Middle frontal gyrus (tissue), 1 donor: Measurements from ENCODE around the gene C2orf92.
A peak's percentile ranks its signal among the peaks of the same experiment; 100 is the strongest.
"Not testable (repeated sequence)": the region's sequence is repeated elsewhere in the genome, so short reads cannot be mapped to it uniquely, and the experiment has no call there.

ENCODE experiments used
- DNase-seq: peaks from one replicate; pipeline ENCODE4 v3.0.0-alpha.2; 2015; ENCODE audit warnings: low spot score; ENCODE audit errors: extremely low spot score

Gene C2orf92

DNA sequence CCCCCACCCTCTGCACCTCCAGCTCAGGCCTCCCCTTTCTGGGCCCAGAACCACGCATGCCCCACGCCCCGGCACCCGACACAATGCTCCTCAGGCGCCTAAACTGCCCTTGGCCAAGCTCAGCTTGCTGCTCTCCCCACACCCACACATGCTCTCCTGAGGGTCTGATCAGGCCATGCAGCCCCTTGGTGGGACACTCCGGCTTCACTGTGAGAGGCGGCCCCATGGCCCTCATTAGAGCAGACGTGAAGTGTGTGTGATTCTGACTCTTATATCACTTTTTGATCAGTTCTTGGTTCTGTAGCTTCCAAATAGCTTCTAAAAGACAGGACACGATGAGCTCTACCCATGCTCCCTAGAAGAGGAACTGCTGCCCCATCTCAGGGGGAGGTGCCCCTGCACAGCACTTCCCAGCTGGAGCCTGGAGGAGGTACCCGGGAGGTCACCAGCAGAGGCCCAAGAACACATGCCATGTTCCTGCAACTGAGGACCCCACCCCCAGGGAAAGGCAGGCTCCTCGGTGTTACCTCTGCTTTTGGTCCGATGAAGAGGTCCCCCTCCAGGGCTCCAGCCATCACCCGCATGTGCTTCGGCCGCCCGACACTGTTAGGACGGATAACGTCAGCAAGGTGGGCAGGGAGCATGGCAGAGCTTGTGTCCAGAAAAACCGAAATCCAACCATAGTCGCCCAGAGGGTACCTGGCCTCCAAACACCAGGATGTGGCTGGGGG is 9.3 kb upstream of the C2orf92 start:
- no peak for DNase-seq

DNA sequence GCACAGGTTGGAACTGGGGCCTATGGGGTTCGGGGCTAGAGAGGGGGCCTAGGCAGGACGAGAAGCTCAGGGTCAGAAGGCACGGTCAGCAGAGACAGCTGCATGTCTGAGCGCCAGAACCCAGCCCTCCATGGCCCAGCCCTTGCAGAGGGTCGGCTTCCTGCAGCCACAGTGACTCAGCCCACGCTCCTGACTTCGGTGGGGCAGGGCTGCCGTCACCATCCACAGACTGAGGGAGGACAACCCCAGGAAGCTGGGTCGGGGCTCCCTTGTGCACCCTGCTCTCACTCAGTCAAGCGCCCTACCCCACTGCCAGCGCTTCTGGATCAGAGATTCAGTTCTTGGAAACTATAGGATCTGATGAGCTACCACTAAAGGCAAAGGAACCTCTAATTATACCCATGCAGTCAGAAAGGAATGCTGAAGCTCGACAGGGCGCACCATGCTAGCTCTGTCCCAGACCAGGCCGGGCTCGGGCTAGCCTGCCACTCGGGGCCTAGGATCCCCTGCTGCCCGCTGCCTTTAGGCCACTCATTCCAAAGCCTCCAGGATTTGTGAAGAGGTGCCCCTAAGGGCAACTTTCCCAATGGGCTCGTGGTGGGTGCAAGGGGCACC is 8.6 kb upstream of the C2orf92 start:
- no peak for DNase-seq

DNA sequence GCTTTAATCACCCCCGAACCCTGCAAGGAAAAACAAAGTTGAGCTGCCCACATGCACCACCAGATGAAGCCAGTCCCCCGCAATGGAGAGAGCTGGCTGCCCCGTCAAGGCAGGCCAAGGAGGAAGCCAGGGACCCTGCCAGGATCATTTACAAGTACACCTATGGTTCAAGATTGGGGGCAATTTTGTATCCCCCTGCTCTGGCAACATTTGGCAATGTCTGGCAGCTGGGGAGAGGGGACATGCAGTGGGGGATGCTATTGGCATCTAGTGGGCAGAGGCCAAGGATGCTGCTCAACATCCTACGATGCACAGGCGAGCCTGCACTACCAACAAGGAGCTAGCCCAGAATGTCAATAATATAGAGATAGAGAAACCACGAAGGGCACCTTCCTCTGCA is 7.6 kb upstream of the C2orf92 start:
- no peak for DNase-seq

DNA sequence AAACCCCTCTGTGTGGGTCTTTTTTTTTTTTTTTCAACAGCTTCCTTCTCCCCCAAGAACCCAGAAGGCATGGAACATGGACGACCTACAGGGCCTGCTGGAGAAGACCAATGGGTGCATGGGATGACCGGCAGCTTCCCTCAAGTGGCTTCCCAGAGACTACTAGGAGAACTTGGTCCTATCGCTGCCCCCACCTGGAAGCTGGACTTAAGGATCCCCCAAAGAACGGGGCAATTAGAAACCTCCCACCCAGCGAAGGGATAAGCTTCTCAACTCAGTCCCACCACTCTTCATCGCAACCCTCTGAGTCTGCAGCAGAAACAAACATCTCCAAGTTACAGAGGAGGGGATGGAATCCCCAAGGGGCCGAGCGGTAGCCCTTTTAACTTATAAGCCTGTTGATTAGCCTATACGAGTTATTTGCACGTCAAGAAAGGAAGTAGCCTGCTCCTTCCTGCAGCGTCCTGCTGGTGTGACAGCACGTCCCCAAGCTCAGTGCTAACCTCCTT is 7.1 kb upstream of the C2orf92 start:
- DNase-seq, result no peak

DNA sequence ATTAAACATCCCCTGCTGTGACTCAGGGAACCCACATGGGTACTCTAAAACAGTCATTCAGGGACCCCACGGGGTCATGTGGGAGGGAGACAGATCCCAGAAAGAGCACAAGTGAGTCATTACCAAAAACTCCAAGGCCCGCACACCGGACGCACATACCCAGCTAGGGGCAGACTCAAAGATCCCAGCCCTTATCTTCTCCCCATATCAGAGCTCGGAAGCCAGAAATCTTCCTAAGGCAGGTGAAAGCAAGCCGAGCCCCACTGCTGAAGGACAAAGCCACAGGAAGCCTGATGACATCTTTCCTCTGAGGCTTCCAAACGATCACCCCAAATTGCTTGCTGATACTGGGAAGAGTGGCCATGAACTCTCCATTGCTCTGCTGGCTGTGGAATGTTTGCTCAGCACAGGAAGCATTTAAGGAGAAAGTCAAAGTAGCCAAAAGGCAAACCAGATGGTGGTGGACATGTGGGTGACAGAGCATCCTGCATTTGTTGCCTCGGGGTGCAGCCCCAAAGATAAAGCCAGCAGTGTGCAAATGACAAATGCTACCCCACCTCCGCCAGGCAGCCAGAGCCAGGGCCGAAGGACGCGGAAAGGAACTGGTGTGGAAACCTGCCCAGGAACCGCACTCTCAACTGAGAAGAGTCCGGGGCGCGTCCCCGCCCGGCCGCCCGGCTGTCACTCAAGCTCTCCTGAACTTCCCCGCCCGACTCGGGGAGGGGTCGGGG is 6.5 kb upstream of the C2orf92 start:
- DNase-seq, result no peak

DNA sequence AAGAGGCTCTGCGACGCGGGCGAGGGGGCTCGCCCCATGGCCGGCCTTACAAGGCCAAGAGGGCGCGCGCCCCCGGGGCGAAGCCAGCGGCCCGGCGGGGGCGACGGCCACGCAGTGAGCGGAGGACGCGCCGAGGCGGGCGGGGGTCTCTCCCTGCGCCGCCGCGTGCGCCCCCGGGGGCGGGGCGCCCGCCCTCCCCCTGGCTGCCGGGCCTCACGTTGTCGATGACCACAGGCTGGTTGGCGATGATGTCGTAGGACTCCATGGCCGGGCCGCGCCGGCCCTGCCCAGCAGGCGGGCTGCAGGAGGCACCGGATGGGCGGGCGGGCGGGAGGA is 5.9 kb upstream of the C2orf92 start:
- DNase-seq, result no peak

DNA sequence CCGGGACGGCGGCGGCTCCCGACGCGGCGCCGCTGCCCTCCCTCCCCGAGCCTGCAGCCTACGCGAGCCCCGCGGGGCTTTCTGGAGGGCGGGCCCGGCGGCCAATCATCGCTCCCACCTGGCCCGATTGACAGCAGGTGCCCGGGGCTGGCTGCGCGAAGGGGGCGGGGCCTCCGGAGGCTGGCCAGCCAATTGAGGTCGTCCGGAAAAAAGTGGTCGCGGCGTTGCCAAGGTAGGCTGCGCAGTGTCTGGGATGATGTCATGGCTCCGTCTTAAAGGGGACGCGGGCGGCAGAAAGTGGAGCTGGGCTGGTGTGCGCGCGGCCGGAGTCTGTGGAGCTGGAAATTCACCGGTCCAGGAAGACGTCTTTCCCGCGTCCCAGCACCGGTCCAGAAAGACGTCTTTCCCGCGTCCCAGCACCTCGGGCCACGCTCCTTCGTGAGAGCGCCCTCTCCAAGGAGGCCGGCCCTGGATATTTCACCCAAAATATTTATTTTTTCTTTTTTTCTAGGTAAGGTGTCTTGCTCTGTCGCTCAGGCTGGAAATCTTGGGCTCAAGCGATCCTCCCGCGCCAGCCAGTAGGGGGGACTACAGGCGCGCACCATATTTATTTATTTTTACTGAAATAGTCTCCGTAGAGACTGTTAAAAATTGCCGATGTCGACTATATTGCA is 5.4 kb upstream of the C2orf92 start, which contains the start of gene ACTR1B:
TSS of gene ACTR1B (minus strand) at position 83 of the 674 bp plus-strand sequence. CDS start 154 bp downstream, outside the sequence.
- peak; percentile 95 for DNase-seq

DNA sequence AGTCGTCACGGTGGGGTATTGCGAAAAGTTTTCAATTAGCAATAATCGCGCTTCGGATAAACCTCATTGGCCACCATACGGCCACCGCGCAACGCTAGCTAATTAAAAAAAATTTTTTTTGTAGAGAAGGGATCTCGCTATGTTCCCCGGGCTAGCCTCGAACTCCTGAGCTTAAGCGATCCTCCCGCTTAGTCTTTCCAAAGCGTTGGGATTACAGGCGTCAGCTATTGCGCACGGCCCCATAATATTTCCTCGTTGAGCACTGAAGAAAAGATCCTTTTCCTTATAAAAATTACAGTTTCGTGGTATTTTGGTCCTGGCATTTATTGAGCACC is 4.9 kb upstream of the C2orf92 start:
- DNase-seq, result no peak

DNA sequence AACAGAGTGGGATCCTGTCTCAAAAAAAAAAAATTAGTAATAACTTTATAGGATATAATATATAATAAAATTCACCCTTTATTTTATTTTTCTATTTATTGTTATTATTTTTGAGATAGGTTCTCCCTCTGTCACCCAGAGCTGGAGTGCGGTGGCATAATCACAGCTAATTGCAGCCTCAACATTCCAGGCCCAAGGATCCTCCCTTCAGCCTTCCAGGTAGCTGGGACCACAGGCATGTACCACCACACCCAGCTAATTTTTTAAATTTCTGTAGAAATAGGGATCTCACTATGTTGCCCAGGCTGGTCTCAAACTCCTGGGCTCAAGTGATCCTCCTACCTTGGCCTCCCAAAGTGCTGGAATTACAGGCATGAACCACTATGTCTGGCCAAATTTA is 958 bp downstream of the C2orf92 start:
- DNase-seq, result no peak

DNA sequence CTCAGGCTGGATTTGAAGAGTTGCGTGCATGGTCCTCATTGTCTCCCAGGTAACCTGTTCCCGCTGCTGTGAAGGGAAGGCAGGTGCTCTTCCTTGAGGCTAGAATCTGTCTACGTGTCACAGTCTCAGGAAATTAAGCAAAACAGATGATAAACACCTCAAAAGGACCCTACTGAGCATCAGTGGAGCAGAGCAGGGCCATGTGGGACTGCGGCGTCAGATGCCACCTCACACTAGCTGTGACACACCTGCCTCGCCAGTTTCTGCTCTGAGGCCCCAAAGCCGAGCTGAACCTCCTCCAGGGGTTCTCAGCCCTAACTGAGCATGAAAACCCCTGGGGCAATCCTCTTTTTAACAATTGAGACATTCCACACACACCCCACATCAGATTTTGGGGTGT is 2.0 kb downstream of the C2orf92 start:
- no peak for DNase-seq

DNA sequence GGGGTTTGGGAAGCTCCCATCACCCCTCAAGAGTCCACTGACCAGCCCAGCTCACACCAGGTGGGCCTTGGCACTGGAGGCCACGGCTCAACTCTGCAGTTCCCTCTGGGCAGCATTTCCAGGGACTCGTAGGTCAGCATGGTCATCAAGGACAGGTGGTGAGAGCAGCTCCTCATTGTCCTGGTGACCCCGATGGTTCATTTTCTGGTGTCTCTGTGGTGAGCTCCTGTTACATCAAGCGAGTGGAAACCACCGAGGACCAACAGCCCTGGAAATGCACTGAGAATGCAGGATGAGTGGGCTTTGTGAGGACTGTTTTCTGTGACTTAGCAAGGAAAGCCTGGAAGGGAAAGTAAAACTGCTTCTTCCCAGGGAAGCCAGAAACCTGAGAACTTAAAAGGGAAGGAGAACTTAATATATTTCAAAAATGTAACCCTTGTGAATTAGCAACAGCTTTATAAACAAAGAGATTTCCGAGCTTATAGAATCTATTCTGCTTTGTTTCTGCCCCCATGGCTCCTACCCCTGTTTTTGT is 3.2 kb downstream of the C2orf92 start:
- DNase-seq, result not testable (repeated sequence)

DNA sequence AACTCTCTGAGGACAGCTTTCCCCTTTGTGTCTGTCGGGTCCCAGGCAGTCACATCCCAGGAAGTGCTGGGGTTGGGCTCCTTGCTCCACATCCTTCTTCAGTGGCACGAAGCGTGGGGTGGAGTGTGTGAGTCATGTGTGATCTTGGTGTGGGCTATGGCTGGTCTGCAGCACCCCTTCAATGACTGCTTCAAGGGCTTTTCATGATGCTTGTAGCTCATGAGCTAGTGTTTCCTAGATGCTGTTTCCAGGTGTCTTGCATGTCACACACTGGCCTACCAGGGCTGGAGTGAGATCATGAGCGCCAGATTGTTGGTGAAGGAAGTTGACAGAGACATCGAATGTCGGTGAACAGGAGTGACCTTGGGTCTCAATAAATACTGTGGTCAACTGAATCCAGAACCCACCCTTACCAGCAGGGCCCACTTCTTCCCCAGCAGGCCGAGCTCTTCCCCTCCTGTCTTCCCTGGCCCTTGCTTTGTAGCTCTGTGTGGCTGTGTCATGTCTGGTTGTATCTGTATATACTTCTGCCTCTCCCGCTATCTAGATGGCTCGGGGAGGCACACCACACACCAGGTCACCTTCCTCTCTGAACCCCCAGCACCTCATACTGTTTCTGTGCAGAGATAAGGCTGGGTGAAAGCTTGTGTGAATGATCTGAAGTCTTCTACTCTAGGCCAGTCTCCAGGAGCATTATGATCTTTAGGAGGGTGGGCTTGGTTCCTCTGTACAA is 3.8 kb downstream of the C2orf92 start:
- DNase-seq, result no peak

DNA sequence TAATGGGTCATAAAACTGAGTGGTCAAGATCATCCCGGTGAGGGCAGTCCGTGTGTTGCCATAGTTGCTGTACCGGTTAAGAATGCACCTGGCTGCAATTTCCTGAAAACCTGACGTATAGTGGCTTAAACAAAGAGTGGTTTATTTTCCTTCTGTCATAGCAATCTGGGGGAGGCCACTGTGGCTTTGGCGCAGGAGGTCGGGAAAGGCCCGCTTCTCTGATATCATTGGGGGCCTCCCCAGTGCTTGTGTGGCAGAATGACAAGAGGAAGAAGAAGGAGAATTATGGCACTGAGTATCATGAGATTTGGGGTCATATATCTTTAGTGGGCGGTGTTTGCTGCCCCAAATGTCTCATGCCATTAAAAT is 4.4 kb downstream of the C2orf92 start:
- DNase-seq, result no peak

DNA sequence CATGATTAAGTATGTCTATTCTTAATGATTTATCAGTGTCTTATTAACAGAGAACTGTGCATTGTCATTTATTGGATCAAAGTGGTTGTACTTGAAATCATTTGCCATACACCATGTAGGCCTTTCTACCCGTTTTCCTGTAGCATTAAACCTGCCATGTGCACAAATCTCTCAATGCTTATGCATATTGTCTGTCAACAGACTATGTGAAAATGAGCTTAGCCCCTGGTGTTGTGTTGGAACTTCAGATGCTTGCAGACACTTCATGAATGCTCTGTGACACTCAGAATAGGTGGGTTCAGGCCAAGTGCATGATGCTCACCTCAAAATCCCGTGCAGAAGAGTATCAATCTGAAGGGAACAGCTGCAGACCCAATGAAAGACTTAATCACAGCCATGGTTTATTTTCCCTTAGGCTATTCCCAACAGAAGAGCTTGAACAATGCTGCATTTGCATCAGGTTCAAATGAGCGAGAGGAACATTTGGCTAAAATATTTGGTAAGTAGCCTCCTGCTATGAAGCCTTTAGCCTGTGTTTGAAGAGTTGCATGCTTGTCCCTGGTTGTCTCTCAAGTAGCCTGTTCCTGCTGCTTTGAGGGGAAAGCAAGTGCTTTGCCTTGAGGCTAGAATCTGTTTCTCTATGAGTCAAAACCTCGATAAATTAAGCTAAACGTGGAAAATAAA is 6.1 kb downstream of the C2orf92 start:
- no peak for DNase-seq

DNA sequence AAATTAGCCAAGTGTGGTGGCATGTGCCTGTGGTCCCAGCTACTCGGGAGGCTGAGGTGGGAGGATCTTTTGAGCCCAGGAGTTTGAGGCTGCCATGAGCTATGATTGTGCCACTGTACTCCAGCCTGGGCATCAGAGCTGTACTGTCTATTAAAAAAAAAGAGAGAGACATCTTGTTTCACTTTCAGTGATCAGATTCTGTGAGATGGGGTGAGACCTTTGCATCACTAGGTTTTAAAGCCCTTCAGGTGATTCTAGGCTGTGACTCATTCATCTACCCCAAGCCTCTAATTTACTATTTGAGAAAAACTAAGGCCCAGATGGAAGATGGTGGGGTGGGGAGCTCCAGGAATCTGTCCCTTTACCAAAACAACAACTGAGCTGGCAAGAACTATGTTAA is 7.1 kb downstream of the C2orf92 start:
- no peak for DNase-seq

DNA sequence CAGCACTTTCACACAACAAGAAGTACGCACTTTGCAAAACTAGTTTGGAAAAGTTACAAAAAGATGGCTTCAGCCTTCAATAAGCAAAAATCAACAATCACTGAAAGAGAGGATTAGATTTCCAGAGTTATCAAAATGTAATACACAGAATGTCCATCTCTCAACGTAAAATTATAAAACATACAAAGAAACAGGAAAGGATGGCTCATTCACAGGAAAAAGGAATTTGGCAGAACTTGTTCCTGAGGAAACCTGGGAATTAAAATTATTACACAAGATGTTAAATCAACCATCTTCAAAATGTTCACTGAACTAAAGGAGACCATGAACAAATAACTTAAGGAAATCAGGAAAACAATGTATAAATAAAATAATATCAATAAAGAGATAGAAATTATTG is 8.0 kb downstream of the C2orf92 start:
- DNase-seq, result no peak

DNA sequence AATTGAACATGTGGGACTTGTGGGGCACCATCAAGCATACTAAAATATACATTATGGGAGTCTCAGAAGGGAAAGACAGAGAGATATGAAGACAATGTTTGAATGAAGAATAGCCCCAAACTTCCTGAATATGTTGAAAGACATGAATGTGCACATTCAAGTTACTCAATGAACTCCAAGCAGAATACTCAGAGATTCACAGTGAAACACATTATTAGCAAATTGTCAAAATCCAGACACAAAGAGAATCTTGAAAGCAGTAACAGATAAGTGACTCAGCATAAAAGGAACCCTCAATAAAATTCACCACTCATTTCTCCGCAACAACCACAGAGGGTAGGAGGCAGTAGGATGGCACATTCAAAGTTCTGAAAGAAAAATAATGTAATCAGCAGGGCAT is 8.8 kb downstream of the C2orf92 start:
- no peak for DNase-seq

DNA sequence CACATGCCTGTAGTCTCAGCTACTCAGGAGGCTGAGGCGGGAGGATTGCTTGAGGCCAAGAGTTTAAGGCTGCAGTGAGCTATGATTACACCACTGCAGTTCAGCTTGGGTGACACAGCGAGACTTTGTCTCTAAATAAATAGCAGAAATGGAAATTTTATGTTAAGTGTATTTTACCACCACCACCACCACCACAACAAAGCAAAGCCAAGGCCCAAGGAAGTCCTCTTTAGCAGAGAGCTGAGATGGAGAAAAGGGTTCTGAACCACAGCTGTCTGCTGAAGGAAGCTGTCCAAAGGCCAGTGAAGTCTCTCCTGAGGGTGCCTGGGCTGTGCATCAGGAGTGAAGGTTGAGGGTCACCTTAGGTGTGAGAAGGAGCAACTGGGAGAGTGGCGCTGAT is 17.7 kb downstream of the C2orf92 start:
- not testable (repeated sequence) for DNase-seq

DNA sequence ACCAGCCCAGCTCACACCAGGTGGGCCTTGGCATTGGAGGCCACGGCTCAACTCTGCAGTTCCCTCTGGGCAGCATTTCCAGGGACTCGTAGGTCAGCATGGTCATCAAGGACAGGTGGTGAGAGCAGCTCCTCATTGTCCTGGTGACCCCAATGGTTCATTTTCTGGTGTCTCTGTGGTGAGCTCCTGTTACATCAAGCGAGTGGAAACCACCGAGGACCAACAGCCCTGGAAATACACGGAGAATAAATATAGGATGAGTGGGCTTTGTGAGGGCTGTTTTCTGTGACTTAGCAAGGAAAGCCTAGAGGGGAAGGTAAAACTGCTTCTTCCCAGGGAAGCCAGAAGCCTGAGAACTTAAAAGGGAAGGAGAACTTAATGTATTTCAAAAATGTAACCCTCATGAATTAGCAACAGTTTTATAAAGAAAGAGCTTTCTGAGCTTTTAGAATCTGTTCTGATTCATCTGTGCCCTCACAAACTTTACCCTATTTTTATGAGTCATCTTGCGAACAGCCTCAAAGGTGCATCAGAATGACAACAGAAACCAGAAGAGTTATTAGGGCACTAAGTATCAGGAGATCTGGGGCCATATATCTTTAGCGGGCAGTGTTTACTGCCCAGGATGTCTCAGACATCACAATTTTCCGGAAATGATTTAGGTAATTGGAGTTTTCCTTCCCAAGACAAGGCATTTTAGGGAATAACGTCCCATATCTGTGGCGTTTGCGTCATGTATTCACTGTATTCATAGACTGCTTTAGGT is 18.7 kb downstream of the C2orf92 start:
- DNase-seq, result no peak

DNA sequence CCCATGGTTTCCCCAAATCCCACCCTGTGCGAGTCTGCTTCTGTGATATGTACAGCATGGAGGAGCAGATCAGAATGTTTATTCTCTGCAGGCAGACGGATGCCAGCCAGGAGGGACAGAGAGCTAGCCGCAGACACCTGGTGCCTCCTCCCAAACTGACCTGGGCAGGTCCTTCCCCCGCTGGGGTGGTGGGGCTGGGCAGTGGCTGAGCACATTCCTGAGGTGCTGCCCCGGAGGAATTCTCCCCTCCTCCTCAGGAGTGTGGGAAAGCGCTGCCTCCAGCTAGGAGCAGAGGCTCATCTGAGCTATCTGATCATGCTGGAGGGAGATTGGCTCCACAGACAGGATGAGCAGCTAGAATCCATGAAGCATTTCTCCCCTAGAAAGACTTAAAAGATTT is 21.7 kb downstream of the C2orf92 start:
- no peak for DNase-seq
